CD4-positive, CD25-positive, alpha-beta regulatory T cell (primary cell): Measurements from ENCODE around the gene MCUR1. TPM values are rescaled to one million over a fixed set of nuclear protein-coding genes. Genes with fewer than 3 reads are reported as not detected.
"Not testable (repeated sequence)": the region's sequence is repeated elsewhere in the genome, so short reads cannot be mapped to it uniquely, and the experiment has no call there.

Experiments
- ATAC-seq, 2 donors: fragments of 150-1000 bp; cut with Tn5 transposase; one replicate each; pipeline ENCODE4 v1.10.0; 2021; ENCODE audit warnings: low read depth in 2 of 2, moderate number of reproducible peaks in 2 of 2, moderate library complexity in 1 of 2
- DNase-seq, 3 donors: peaks; one replicate each; pipeline versions ENCODE4 v3.0.0 to v3.0.0-alpha.2; 2012 to 2022; ENCODE audit warnings: mixed read lengths in 1 of 3
- H3K27ac ChIP-seq: one replicate; pipeline ENCODE4 v1.7.0; 2013; ENCODE audit warnings: mild to moderate bottlenecking, low read length; ENCODE audit not compliant: insufficient read depth, poor library complexity, severe bottlenecking
- H3K27me3 ChIP-seq: one replicate; pipeline ENCODE4 v1.7.0; 2013; ENCODE audit warnings: low read length; ENCODE audit not compliant: control insufficient read depth, insufficient read depth
- H3K36me3 ChIP-seq: one replicate; pipeline ENCODE4 v1.7.0; 2013; ENCODE audit warnings: mild to moderate bottlenecking, low read length, moderate library complexity; ENCODE audit not compliant: control insufficient read depth, insufficient read depth
- H3K4me1 ChIP-seq: 2 replicates; pipeline ENCODE4 v1.7.0; 2013; ENCODE audit warnings: mild to moderate bottlenecking, low read length; ENCODE audit not compliant: insufficient read depth, control insufficient read depth, poor library complexity, severe bottlenecking
- H3K4me3 ChIP-seq: one replicate; pipeline ENCODE4 v1.7.0; 2013; ENCODE audit warnings: low read depth, mild to moderate bottlenecking, low read length, moderate library complexity
- H3K9me3 ChIP-seq, 2 experiments: 1 replicate in 1 of 2; 2 replicates in 1 of 2; pipeline ENCODE4 v1.7.0; 2013; ENCODE audit warnings: low read length in 2 of 2, mild to moderate bottlenecking in 1 of 2, moderate library complexity in 1 of 2; ENCODE audit not compliant: control insufficient read depth in 2 of 2
- H3K27ac Mint-ChIP-seq, 3 donors: one replicate each; pipeline ENCODE4 v1.8.0; 2020 to 2022; ENCODE audit warnings: mild to moderate bottlenecking in 3 of 3, mixed read lengths in 3 of 3, moderate library complexity in 2 of 3
- H3K27me3 Mint-ChIP-seq: one replicate; pipeline ENCODE4 v1.8.0; 2022; ENCODE audit warnings: mild to moderate bottlenecking, mixed read lengths
- H3K36me3 Mint-ChIP-seq: one replicate; pipeline ENCODE4 v1.8.0; 2020; ENCODE audit warnings: mixed read lengths
- H3K4me1 Mint-ChIP-seq, 4 donors: one replicate each; pipeline ENCODE4 v1.8.0; 2020 to 2022; ENCODE audit warnings: mixed read lengths in 4 of 4, mild to moderate bottlenecking in 1 of 4
- H3K4me3 Mint-ChIP-seq, 4 donors: one replicate each; pipeline ENCODE4 v1.8.0; 2020 to 2022; ENCODE audit warnings: mild to moderate bottlenecking in 4 of 4, mixed read lengths in 4 of 4, moderate library complexity in 3 of 4
- H3K9me3 Mint-ChIP-seq, 7 donors: one replicate each; pipeline ENCODE4 v1.8.0; 2020 to 2022; ENCODE audit warnings: mixed read lengths in 7 of 7, mild to moderate bottlenecking in 3 of 7, moderate library complexity in 2 of 7
- polyA plus RNA-seq, 4 donors: library from polyadenylated mRNA; unstranded; fragments of 300-500 nt; fragmentation: Illumina TruSeq; gene quantifications; one replicate each; pipeline ENCODE4 v1.2.3, GENCODE V29; 2021
- total RNA-seq: library from RNA; stranded (reverse); gene quantifications from one replicate; pipeline ENCODE4 v1.2.3, GENCODE V29; 2022

Gene MCUR1
- total and polyA plus RNA-seq, 5 donors from 2014 or later = 4.7 to 9.8 (median 8.4) TPM

DNA sequence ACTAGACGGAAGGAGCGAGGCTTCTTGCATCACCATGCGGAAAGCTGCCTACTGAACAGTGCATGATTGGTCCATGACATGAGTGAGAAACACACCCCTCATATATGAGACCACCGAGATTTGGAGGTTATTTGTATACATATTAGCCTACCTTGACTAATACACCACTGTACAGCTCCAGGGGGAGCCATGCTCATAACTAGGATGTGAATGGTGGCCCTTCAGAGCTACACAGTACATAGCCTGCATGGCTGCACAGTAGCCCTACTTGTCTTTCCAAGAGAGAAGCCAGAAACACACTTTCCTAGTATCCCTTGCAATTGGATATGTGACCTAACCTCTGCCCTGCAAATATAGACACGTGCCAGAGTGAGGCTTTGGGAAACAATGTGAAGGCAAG is 21.8 kb upstream of the MCUR1 start:
- Histone ChIP-seq H3K27me3 (no peaks in the 10 kb centered on the region), H3K4me3 (no peak overlapping the region), H3K4me1 (peaks cover 3% of the 10 kb centered on the region), H3K36me3 (no peaks in the 10 kb centered on the region), H3K9me3 (no peaks in the 10 kb centered on the region), H3K27ac (no peak overlapping the region)
- H3K4me1 Mint-ChIP-seq = peaks cover 0 to 11% (median 6%) of the 10 kb centered on the region in 4 donors
- no peak overlapping the region for H3K4me3 Mint-ChIP-seq
- no peak overlapping the region for H3K27ac Mint-ChIP-seq
- no peak for DNase-seq
- no peak for ATAC-seq
- no peaks in the 10 kb centered on the region for H3K36me3 Mint-ChIP-seq
- H3K9me3 Mint-ChIP-seq = peaks cover 0 to 2% (median 0%) of the 10 kb centered on the region in 7 donors
- H3K27me3 Mint-ChIP-seq = peaks cover 6% of the 10 kb centered on the region

DNA sequence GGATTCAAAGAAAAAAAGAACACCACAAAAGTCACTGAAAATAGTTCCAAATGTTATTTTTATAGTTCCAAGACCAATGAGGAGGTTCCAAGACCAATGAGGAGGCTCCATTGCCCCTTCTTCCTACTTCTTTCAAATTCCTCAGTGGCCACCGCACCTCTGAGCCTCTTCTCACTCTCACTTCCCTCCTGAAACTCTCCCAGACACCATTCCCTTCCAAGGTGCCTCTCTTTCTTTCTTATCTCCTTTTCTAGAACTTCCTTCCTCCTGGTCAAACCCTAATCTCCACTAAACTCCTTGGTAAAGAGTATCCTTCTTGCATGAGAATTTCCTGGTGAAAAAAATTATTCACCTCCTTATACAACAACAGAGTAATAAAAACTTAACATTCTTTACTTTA is 20.4 kb upstream of the MCUR1 start:
- no peak for ATAC-seq
- peaks cover 0 to 11% (median 6%) of the 10 kb centered on the region in 4 donors for H3K4me1 Mint-ChIP-seq

DNA sequence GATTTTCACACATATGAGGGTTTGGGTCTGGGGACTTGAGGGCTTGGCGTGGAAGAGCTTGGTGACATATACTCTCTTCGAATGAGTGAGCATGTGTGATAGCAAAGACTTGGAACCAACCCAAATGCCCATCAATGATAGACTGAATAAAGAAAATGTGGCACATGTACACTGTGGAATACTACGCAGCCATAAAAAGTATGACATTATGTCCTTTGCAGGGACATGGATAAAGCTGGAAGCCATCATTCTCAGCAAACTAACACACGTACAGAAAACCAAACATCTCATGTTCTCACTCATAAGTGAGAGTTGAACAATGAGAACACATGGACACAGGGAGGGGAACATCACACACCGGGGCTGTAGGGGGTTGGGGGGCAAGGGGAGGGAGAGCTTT is 19.7 kb upstream of the MCUR1 start:
- not testable (repeated sequence) for DNase-seq, H3K36me3 ChIP-seq, ATAC-seq, H3K27me3 ChIP-seq, H3K4me3 Mint-ChIP-seq, H3K27ac Mint-ChIP-seq, H3K27ac ChIP-seq, H3K9me3 Mint-ChIP-seq, H3K4me3 ChIP-seq, H3K36me3 Mint-ChIP-seq, H3K9me3 ChIP-seq, H3K4me1 ChIP-seq
- Mint-ChIP-seq H3K27me3 (peaks cover 12% of the 10 kb centered on the region), H3K4me1 (peaks cover 0 to 11% (median 6%) of the 10 kb centered on the region in 4 donors)

More for the DNA sequence above, 20.4 kb upstream of the MCUR1 start:
- peaks cover 0 to 3% (median 0%) of the 10 kb centered on the region in 7 donors for H3K9me3 Mint-ChIP-seq
- H3K4me3 ChIP-seq = no peak overlapping the region
- DNase-seq = no peak
- H3K36me3 Mint-ChIP-seq = no peaks in the 10 kb centered on the region
- no peak overlapping the region for H3K4me3 Mint-ChIP-seq
- H3K27me3 ChIP-seq = no peaks in the 10 kb centered on the region
- no peaks in the 10 kb centered on the region for H3K9me3 ChIP-seq
- peaks cover 12% of the 10 kb centered on the region for H3K27me3 Mint-ChIP-seq
- H3K4me1 ChIP-seq = peaks cover 3% of the 10 kb centered on the region
- H3K27ac Mint-ChIP-seq = peak overlapping the region in 1 of 3 donors; percentile 48
- H3K27ac ChIP-seq = no peak overlapping the region
- H3K36me3 ChIP-seq = no peaks in the 10 kb centered on the region

DNA sequence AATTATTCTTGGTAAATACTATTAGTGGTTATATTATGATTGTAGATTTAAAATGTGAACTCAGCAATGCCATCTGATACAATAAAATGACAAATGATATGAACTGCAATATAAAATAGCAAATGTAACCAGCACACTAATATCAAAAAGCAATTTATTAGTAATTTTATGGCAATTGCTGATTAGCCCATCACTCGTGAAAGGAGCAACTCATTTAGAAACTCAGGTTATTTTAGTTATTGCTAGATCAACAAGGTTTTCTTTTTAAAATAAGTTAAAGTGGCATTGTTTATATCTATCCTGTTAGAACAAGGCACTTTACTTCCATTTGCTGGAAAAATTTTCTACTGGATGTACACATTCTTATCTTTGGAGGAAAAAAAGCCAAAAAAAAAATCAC is 18.4 kb upstream of the MCUR1 start:
- Mint-ChIP-seq H3K27ac (no peak overlapping the region), H3K36me3 (no peaks in the 10 kb centered on the region), H3K27me3 (peaks cover 17% of the 10 kb centered on the region), H3K4me3 (no peak overlapping the region), H3K9me3 (peaks cover 0 to 5% (median 4%) of the 10 kb centered on the region in 7 donors), H3K4me1 (peaks cover 0 to 11% (median 6%) of the 10 kb centered on the region in 4 donors)
- Histone ChIP-seq H3K4me1 (peaks cover 3% of the 10 kb centered on the region), H3K27me3 (no peaks in the 10 kb centered on the region), H3K4me3 (no peak overlapping the region), H3K27ac (no peak overlapping the region), H3K36me3 (no peaks in the 10 kb centered on the region), H3K9me3 (no peaks in the 10 kb centered on the region)
- ATAC-seq (no peak), DNase-seq (no peak)

DNA sequence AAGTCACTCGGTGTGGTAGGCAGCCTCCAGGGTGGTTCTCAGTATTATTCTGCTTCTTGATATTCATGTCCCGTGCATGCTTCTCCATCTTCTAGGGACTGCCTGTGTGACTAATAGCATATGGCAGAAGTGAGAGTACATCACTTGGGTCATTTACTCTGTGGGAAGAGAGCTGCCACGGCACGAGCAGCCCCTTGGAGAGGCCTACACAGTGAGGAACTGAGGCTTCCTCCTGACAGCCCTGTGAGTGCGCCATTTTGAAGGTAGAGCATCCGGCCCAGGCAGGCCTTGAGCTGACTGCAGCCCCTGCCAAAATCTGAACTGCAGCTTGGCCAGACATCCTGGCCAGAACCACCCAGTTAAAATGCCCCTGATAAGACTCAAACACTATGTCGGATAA is 17.3 kb upstream of the MCUR1 start:
- ATAC-seq = no peak
- no peaks in the 10 kb centered on the region for H3K36me3 ChIP-seq

DNA sequence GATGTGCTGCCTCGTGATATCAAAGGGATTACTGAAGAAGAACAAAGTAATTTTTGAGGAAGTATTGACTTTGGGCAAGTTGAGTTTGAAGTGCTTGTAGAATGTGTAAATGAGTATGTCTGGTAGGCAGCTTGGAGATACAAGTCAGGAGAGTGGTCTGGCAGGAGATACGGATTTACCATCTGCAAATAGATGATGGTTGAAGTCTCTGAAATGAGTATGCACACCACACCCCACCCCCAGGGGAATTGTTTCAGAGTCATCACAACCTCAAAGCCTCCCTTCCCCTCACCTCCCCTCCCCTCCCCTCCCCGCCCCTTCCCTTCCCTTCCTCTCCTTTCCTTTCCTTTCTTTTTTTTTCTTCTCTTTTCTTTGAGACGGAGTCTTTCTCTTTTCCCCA is 16.4 kb upstream of the MCUR1 start:
- DNase-seq (no peak), ATAC-seq (no peak)
- Histone ChIP-seq H3K4me1 (no peaks in the 10 kb centered on the region), H3K9me3 (no peaks in the 10 kb centered on the region), H3K4me3 (no peak overlapping the region), H3K36me3 (no peaks in the 10 kb centered on the region), H3K27ac (no peak overlapping the region), H3K27me3 (no peaks in the 10 kb centered on the region)
- Mint-ChIP-seq H3K4me1 (peaks cover 0 to 8% (median 2%) of the 10 kb centered on the region in 4 donors), H3K36me3 (no peaks in the 10 kb centered on the region), H3K9me3 (peaks cover 0 to 5% (median 4%) of the 10 kb centered on the region in 7 donors), H3K4me3 (no peak overlapping the region), H3K27ac (no peak overlapping the region), H3K27me3 (peaks cover 17% of the 10 kb centered on the region)

More for the DNA sequence above, 17.3 kb upstream of the MCUR1 start:
- peaks cover 17% of the 10 kb centered on the region for H3K27me3 Mint-ChIP-seq
- Histone ChIP-seq H3K27me3 (no peaks in the 10 kb centered on the region), H3K27ac (no peak overlapping the region), H3K4me1 (peaks cover 3% of the 10 kb centered on the region), H3K4me3 (no peak overlapping the region), H3K9me3 (no peaks in the 10 kb centered on the region)
- DNase-seq = no peak
- H3K36me3 Mint-ChIP-seq = no peaks in the 10 kb centered on the region
- H3K9me3 Mint-ChIP-seq = peaks cover 0 to 5% (median 4%) of the 10 kb centered on the region in 7 donors
- H3K4me3 Mint-ChIP-seq = no peak overlapping the region
- H3K4me1 Mint-ChIP-seq = peaks cover 0 to 11% (median 3%) of the 10 kb centered on the region in 4 donors
- H3K27ac Mint-ChIP-seq = no peak overlapping the region

DNA sequence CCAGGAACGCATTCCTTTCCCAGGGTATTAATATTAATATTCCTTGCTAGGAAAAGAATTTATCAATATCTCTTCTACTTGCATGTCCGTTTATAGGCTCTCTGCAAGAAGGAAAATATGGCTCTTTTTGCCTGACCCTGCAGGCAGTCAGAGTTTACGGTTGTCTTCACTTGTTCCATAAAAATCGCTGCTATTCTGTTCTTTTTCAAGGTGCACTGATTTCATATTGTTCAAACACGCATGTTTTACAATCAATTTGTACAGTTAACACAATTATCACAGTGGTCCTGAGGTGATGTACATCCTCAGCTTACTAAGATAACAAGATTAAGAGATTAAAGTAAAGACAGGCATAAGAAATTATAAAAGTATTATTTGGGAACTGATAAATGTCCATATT is 15.1 kb upstream of the MCUR1 start:
- not testable (repeated sequence) for H3K4me3 ChIP-seq, H3K4me1 ChIP-seq, DNase-seq, H3K27ac Mint-ChIP-seq, H3K36me3 Mint-ChIP-seq, H3K4me3 Mint-ChIP-seq, H3K27me3 ChIP-seq, H3K9me3 Mint-ChIP-seq, H3K27ac ChIP-seq, H3K9me3 ChIP-seq, ATAC-seq, H3K4me1 Mint-ChIP-seq, H3K36me3 ChIP-seq
- H3K27me3 Mint-ChIP-seq = peaks cover 17% of the 10 kb centered on the region

DNA sequence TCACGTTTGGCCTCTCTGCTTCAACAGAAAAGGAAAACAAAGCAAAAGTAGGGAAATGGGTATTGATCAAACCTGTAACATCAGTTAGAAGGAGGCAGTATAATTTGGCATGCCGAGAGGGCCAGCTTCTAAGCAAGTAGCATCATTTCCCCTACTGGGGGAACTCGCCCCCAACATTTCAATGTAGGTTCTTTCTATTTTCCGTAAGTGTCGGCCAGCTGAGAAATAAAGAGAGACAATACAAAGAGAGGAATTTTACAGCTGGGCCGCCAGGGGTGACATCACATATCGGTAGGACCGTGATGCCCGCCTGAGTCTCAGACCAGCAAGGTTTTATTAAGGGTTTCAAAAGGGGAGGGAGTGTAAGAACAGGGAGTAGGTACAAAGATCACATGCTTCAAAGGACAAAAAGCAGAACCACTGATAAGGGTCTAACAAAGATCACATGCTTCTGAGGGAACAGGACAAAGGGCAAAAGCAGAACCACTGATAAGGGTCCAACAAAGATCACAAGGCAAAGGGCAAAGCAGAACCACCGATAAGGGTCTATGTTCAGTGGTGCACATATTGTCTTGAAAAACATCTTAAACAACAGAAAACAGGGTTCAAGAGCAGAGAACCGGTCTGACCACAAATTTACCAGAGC is 14.4 kb upstream of the MCUR1 start:
- DNase-seq, H3K36me3 ChIP-seq, H3K27me3 ChIP-seq, H3K27ac Mint-ChIP-seq, H3K36me3 Mint-ChIP-seq, H3K27ac ChIP-seq, H3K9me3 Mint-ChIP-seq, H3K4me1 Mint-ChIP-seq, ATAC-seq, H3K4me3 ChIP-seq, H3K9me3 ChIP-seq, H3K4me3 Mint-ChIP-seq, H3K4me1 ChIP-seq: not testable (repeated sequence)
- peaks cover 19% of the 10 kb centered on the region for H3K27me3 Mint-ChIP-seq
